Gastrocnemius medialis (tissue), 4 donors: ENCODE data around the gene C11orf21. TPM values are rescaled to one million over a fixed set of nuclear protein-coding genes. Genes with fewer than 3 reads are reported as not detected.

Experiments used
- ATAC-seq, 2 donors: fragments of 150-250 bp; one replicate each; pipeline ENCODE4 v1.9.1; 2016
- DNase-seq, 2 donors: peaks; one replicate each; pipeline ENCODE4 v3.0.0-alpha.2; 2019
- H3K27ac ChIP-seq, 4 donors: fragments of 200-600 bp; sonication (generic); 1 replicate in 1 of 4; 2 replicates in 3 of 4; pipeline ENCODE4 v1.5.1; 2016 to 2018; ENCODE audit warnings: mild to moderate bottlenecking in 2 of 4, moderate library complexity in 1 of 4
- H3K27me3 ChIP-seq, 3 donors: fragments of 200-600 bp; sonication (generic) in 2 of 3; 1 replicate in 1 of 3; 2 replicates in 2 of 3; pipeline versions ENCODE4 v1.5.1 to v1.6.0; 2016 to 2019; ENCODE audit warnings: mild to moderate bottlenecking in 1 of 3, moderate library complexity in 1 of 3
- H3K36me3 ChIP-seq, 2 donors: fragments of 200-600 bp; sonication (generic) in 1 of 2; one replicate each; pipeline ENCODE4 v1.5.1; 2017 to 2018
- H3K4me1 ChIP-seq, 2 donors: fragments of 200-600 bp; sonication (generic) in 1 of 2; one replicate each; pipeline ENCODE4 v1.5.1; 2016 to 2017; ENCODE audit warnings: mild to moderate bottlenecking in 2 of 2
- H3K4me3 ChIP-seq, 4 donors: fragments of 200-600 bp; sonication (generic) in 3 of 4; 1 replicate in 1 of 4; 2 replicates in 3 of 4; pipeline ENCODE4 v1.5.1; 2016 to 2019; ENCODE audit warnings: mild to moderate bottlenecking in 2 of 4
- H3K9me3 ChIP-seq, 3 donors: fragments of 200-600 bp; sonication (generic) in 2 of 3; 1 replicate in 1 of 3; 2 replicates in 2 of 3; pipeline ENCODE4 v1.5.1; 2016 to 2019
- POLR2A ChIP-seq, 2 donors: fragments of 450-650 bp; IDR thresholded peaks; one replicate each; pipeline ENCODE4 v1.6.1; 2017; ENCODE audit warnings: antibody characterized with exemption in 2 of 2, mild to moderate bottlenecking in 2 of 2, moderate library complexity in 2 of 2
- in situ Hi-C, 4 donors: fragments of 200-750 bp; cut with MboI; loops; one replicate each; pipeline versions ENCODE4 v1.15.0 to v1.8.0; 2017; ENCODE audit warnings: low sequenced_read_pairs in 4 of 4
- intact Hi-C: fragments of 100-400 bp; cut with DNase I; formaldehyde crosslinking; loops from one replicate; pipeline ENCODE4 v1.15.1; 2023; ENCODE audit warnings: low total_unique reads
- total RNA-seq, 4 donors: library from RNA; depleted of rRNA; stranded (reverse); fragments of >200 nt; gene quantifications; one replicate each; pipeline versions ENCODE4 v1.1.0 to v1.2.3, GENCODE V29; 2016
- TF ChIP-seq, protein P1 (sequence below), 5 experiments: fragments of 450-650 bp in 3 of 5; fragments of 200-600 bp in 2 of 5; sonication (generic) in 2 of 5; IDR thresholded peaks in 4 of 5; conservative IDR thresholded peaks in 1 of 5; 1 replicate in 4 of 5; 2 replicates in 1 of 5; pipeline ENCODE4 v1.5.1; 2016 to 2019; ENCODE audit warnings: antibody characterized with exemption in 5 of 5, mild to moderate bottlenecking in 3 of 5, moderate library complexity in 3 of 5

The C11orf21 gene
- total RNA-seq, 4 donors from 2014 or later = 0.10 TPM; not detected in 3

DNA sequence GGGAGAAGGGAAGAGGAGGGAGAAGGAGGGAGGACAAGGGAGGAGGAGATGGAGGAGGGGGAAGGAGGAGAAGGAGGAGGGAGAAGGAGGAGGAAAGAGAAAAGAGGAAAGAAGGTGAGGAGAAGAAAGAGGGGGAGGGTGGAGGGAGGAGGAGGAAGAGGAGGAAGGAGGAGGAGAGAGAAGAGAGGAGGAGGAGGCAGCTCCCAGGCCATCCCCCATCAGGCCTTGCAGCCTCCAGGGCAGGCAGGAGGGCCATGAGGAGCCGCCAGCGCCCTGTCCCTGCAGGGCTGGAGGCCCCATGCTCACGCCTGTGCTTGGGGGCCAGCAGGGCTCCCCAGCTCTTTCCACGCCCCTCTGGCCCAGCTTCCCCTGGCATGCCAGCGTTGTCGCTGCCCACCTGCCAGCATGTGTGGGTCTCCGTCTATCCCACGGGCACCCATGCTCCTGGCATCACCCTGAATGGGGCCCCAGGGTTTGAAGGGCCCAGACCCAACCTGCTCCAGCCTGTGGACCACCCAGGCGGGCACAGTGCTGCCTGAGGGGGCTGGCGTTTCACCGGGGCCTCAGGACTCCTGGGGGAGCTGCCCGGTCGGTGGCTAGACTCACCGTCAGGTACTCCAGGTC, 5.3 kb upstream of the C11orf21 start:
- H3K27ac ChIP-seq = no peak overlapping the region
- no peak for TF ChIP-seq POLR2A (IDR thresholded peaks at IDR 0.05)
- TF ChIP-seq, protein P1, sequence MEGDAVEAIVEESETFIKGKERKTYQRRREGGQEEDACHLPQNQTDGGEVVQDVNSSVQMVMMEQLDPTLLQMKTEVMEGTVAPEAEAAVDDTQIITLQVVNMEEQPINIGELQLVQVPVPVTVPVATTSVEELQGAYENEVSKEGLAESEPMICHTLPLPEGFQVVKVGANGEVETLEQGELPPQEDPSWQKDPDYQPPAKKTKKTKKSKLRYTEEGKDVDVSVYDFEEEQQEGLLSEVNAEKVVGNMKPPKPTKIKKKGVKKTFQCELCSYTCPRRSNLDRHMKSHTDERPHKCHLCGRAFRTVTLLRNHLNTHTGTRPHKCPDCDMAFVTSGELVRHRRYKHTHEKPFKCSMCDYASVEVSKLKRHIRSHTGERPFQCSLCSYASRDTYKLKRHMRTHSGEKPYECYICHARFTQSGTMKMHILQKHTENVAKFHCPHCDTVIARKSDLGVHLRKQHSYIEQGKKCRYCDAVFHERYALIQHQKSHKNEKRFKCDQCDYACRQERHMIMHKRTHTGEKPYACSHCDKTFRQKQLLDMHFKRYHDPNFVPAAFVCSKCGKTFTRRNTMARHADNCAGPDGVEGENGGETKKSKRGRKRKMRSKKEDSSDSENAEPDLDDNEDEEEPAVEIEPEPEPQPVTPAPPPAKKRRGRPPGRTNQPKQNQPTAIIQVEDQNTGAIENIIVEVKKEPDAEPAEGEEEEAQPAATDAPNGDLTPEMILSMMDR (IDR thresholded peaks at IDR 0.05 in 4 of 5, conservative IDR thresholded peaks at IDR 0.05 in 1 of 5) = no peak
- H3K4me1 ChIP-seq = peaks cover 0 to 7% of the 10 kb centered on the region in 2 donors
- intact Hi-C loops = loop anchor here (5.0 to 10.0 kb wide), 4 partner anchors 70 to 588 kb away; partner anchors contain the start of gene CD81
- H3K9me3 ChIP-seq = no peaks in the 10 kb centered on the region
- DNase-seq (no peak), ATAC-seq (no peak)
- H3K4me3 ChIP-seq = no peak overlapping the region
- in situ Hi-C loops = no loop called here
- no peaks in the 10 kb centered on the region for H3K27me3 ChIP-seq
- no peaks in the 10 kb centered on the region for H3K36me3 ChIP-seq

DNA sequence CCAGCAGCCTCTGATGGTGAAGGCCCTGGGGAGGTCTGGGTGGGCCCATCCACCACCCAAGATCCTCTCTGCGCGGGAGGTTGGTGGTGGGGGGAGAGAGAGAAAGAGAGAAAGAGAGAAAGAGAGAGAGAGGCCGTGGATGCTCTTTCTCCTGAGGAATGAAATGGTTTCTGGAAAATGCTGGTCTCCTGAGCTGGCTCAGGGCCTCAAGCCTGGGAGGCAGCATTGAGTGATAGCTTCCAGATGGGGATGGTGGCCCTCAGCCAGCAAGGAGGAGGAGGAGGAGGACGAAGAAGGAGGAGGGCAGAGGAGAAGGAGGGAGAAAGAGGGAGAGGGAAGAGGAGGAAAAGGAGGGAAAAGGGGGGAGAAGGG, 4.7 kb upstream of the C11orf21 start:
- Histone ChIP-seq H3K27me3 (no peaks in the 10 kb centered on the region), H3K27ac (peak overlapping the region; percentile 26 to 68 (median 48)), H3K36me3 (no peaks in the 10 kb centered on the region), H3K4me3 (no peak overlapping the region), H3K9me3 (no peaks in the 10 kb centered on the region), H3K4me1 (peaks cover 0 to 7% of the 10 kb centered on the region in 2 donors)
- intact Hi-C loops = loop anchor here (5.0 to 10.0 kb wide), 4 partner anchors 71 to 588 kb away; partner anchors contain the start of gene CD81
- DNase-seq (no peak), ATAC-seq (no peak)
- TF ChIP-seq, protein P1 (IDR thresholded peaks at IDR 0.05 in 4 of 5, conservative IDR thresholded peaks at IDR 0.05 in 1 of 5) = no peak
- TF ChIP-seq POLR2A (IDR thresholded peaks at IDR 0.05) = no peak
- in situ Hi-C loops = no loop called here

DNA sequence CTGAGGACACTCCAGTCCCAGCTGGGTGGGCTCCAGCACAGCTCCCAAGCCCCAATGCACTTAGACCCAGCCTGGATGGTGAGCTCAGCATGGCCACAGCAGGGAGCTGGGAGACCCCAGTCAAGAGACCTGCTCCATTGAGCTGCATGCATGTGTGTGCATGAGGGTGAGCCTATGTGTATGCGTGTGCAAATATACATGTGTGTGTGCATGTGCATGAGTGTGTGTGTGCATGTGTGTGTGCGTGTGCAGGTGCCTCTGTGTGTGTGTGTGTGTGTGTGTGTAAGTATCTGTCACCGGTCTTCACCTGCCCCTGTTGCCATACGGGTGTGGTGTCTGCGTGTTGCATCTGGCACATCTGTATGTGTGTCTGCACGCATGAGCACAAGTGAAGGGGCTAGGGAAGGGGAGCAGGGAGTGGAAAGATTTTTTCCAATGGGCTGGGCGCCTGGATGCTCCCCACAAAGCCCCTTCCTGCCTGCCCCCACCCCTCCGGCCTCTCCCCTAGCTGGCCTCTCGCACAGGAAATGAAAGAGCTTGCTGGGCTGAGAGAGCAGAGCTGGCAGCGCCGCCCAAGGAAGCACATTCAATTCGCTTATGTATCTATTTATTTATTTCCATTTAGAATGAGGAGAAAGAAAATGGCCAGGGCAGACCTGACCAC, 4.2 kb upstream of the C11orf21 start:
- Histone ChIP-seq H3K4me1 (peaks cover 0 to 7% of the 10 kb centered on the region in 2 donors), H3K9me3 (no peaks in the 10 kb centered on the region), H3K27ac (peak overlapping the region; percentile 26 to 68 (median 48)), H3K27me3 (no peaks in the 10 kb centered on the region), H3K4me3 (no peak overlapping the region), H3K36me3 (no peaks in the 10 kb centered on the region)
- in situ Hi-C loops = no loop called here
- no peak for TF ChIP-seq POLR2A (IDR thresholded peaks at IDR 0.05)
- TF ChIP-seq, protein P1 (IDR thresholded peaks at IDR 0.05 in 4 of 5, conservative IDR thresholded peaks at IDR 0.05 in 1 of 5) = no peak
- DNase-seq (no peak), ATAC-seq (peak in 1 of 2 donors; percentile 3)
- intact Hi-C loops = loop anchor here (1.0 to 10.0 kb wide), 5 partner anchors 71 to 589 kb away; partner anchors contain the start of gene CD81

DNA sequence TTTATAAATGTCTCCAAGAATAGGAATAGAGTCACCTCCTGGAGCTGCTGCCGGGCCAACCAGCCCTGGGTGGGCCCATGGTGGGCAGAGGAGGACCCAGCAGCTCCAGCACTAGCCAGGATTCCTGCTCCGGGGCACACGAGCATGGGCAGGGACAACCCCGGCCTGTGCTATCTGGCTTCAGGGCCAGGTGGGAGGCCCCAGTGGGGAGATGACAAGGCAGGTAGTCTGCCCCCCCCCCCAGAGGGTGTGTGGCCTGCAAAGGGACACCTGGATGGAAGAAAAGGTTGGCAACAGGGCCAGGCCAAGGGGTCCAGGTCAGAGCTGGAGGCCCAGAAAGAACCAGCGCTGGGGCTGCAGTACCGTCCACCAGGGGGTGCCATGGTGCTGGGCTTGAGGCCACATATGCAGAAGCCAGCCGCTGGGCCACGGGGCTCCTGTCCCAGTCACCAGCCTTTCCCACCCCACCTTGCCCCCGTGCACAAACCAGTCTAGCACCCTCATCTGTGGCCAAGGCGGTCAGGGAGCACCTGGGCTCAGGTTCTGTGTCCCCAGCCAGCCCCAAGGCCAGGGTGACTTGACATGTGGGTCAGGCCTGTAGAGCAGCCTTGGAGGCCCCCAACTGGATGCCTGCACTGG, 3.5 kb upstream of the C11orf21 start:
- in situ Hi-C loops (no loop called here), intact Hi-C loops (loop anchor here (1.0 to 10.0 kb wide), 5 partner anchors 72 to 590 kb away; partner anchors contain the start of gene CD81)
- H3K4me3 ChIP-seq = no peak overlapping the region
- H3K9me3 ChIP-seq = no peaks in the 10 kb centered on the region
- H3K4me1 ChIP-seq = peaks cover 0 to 7% of the 10 kb centered on the region in 2 donors
- DNase-seq (peak; percentile 59 to 64), ATAC-seq (peak; percentile 68 to 86)
- H3K27me3 ChIP-seq = no peaks in the 10 kb centered on the region
- H3K27ac ChIP-seq = no peak overlapping the region
- TF ChIP-seq, protein P1 (IDR thresholded peaks at IDR 0.05 in 4 of 5, conservative IDR thresholded peaks at IDR 0.05 in 1 of 5) = peak; percentile 70 to 94 (median 93)
- no peak for TF ChIP-seq POLR2A (IDR thresholded peaks at IDR 0.05)
- no peaks in the 10 kb centered on the region for H3K36me3 ChIP-seq
